HCT116 (cell line): ENCODE results near the gene EP400.

Source experiments
- ATF3 ChIP-seq: IDR thresholded peaks from 2 replicates; pipeline ENCODE4 v1.6.1; 2012
- CEBPB ChIP-seq: IDR thresholded peaks from 2 replicates; pipeline ENCODE4 v1.6.1; 2012; ENCODE audit warnings: low read depth
- CTCF ChIP-seq, 3 experiments: fragments of 200-600 bp in 1 of 3; sonication (generic) in 1 of 3; IDR thresholded peaks in 2 of 3; conservative IDR thresholded peaks in 1 of 3; 2 replicates each; pipeline ENCODE4 v1.5.1; 2012 to 2017; ENCODE audit warnings: low read depth in 2 of 3, low read length in 2 of 3, antibody characterized with exemption in 1 of 3, borderline replicate concordance in 1 of 3, control low read depth in 1 of 3, mild to moderate bottlenecking in 1 of 3, mixed read lengths in 1 of 3, mixed run types in 1 of 3, moderate library complexity in 1 of 3; ENCODE audit not compliant: insufficient read depth in 1 of 3
- EZH2 ChIP-seq: fragments of 200-600 bp; sonication (generic); IDR thresholded peaks from 2 replicates; pipeline ENCODE4 v1.6.1; 2017; ENCODE audit warnings: antibody characterized with exemption, mixed run types
- FOSL1 ChIP-seq: IDR thresholded peaks from 2 replicates; pipeline ENCODE4 v1.6.1; 2012; ENCODE audit warnings: low read depth
- JUND ChIP-seq: IDR thresholded peaks from 2 replicates; pipeline ENCODE4 v1.6.1; 2012
- POLR2AphosphoS5 ChIP-seq: IDR thresholded peaks from 2 replicates; pipeline ENCODE4 v1.6.1; 2011; ENCODE audit warnings: mild to moderate bottlenecking, low read depth, low read length, moderate library complexity
- RAD21 ChIP-seq: IDR thresholded peaks from 2 replicates; pipeline ENCODE4 v1.6.1; 2012; ENCODE audit warnings: low read depth, mild to moderate bottlenecking
- SP1 ChIP-seq: IDR thresholded peaks from 2 replicates; pipeline ENCODE4 v1.6.1; 2012; ENCODE audit warnings: low read depth

DNA sequence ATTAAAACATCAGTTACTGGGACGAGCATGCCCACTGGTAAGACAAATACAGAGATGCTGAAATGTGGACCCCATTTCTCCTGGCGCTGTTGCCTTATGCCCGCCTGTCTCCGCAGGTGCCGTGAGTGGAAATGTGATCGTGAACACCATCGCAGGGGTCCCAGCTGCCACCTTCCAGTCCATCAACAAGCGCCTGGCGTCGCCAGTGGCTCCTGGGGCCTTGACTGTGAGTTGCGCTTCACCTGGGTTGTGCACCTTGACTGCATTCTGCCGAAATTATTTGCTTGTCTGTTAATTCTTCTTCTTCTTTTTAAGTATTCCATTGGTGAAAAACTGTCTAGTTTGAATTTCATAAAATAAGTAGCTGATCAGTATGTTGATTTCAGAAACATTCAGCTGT, 105.2 kb downstream of the EP400 start:
- TF ChIP-seq CEBPB (no peak), CTCF (IDR thresholded peaks at IDR 0.05 in 2 of 3, conservative IDR thresholded peaks at IDR 0.05 in 1 of 3; ENCODE audit: borderline replicate concordance in 1 of 3, insufficient read depth in 1 of 3, low read depth in 2 of 3, low read length in 2 of 3) (no peak), JUND (no peak), EZH2 (no peak), ATF3 (no peak), SP1 (no peak), POLR2AphosphoS5 (no peak), RAD21 (no peak), FOSL1 (no peak)
